HCT116 (cell line): ENCODE measurements around the gene FANCG. TPM values are rescaled to one million over a fixed set of nuclear protein-coding genes. Genes with fewer than 3 reads are reported as not detected.

Source experiments
- ATAC-seq: fragments of 200-7000 bp; cut with Tn5 transposase; 2 replicates; pipeline ENCODE4 v1.9.1; 2020; ENCODE audit warnings: mild to moderate bottlenecking, moderate library complexity
- BruUV-seq: library from RNA; stranded (reverse); fragments of 400-500 nt; replicated peaks from 2 replicates; lab custom pipeline; 2021; lab: Mats Ljungman, UMichigan
- CTCF ChIA-PET: fragments of 300-600 bp; sonication (Branson Sonifier 250); formaldehyde crosslinking; loops from one replicate; lab custom pipeline; 2021; ENCODE audit warnings: antibody characterized with exemption; lab: Charles Lee
- POLR2A ChIA-PET: fragments of 300-600, 350-600 bp; sonication (Branson Sonifier 250); formaldehyde crosslinking; loops from one replicate; lab custom pipeline; 2021; ENCODE audit warnings: antibody characterized with exemption; lab: Charles Lee
- RAD21 ChIA-PET, 2 experiments: fragments of 300-600 bp; sonication (Branson Sonifier 250); formaldehyde crosslinking; loops; one replicate each; lab custom pipeline; 2023; ENCODE audit warnings: low total read pairs in 2 of 2; ENCODE audit not compliant: uncharacterized antibody in 2 of 2, unreplicated experiment in 2 of 2, low non-redundant PET in 1 of 2; lab: Charles Lee
- DNase-seq: peaks from one replicate; pipeline ENCODE4 v3.0.0-alpha.2; 2010; ENCODE audit warnings: low read depth, low spot score
- H2AFZ ChIP-seq: fragments of 200-600 bp; shearing (Covaris generic), sonication (generic); 2 replicates; pipeline ENCODE4 v1.6.1; 2017; ENCODE audit warnings: low read depth, mixed run types, mixed read lengths, antibody characterized with exemption, low read length; ENCODE audit not compliant: poor library complexity, severe bottlenecking
- H3K27ac ChIP-seq: 2 replicates; pipeline ENCODE4 v1.5.1; 2012; ENCODE audit warnings: low read depth, low read length
- H3K27me3 ChIP-seq: fragments of 200-600 bp; sonication (generic); 2 replicates; pipeline ENCODE4 v1.6.1; 2016; ENCODE audit warnings: mixed run types, low read length, mixed read lengths; ENCODE audit not compliant: insufficient read depth
- H3K36me3 ChIP-seq, 2 experiments: fragments of 200-500 bp in 1 of 2; fragments of 200-600 bp in 1 of 2; sonication (Bioruptor generic) in 1 of 2; sonication (generic) in 1 of 2; 2 replicates each; pipeline versions ENCODE4 v1.5.1 to v1.6.1; 2014 to 2016; ENCODE audit warnings: low read length in 2 of 2, inconsistent platforms in 1 of 2, mixed read lengths in 1 of 2, mixed run types in 1 of 2; ENCODE audit not compliant: insufficient read depth in 2 of 2, control insufficient read depth in 1 of 2
- H3K4me1 ChIP-seq, 2 experiments: fragments of 200-600 bp in 1 of 2; sonication (generic) in 1 of 2; 2 replicates each; pipeline versions ENCODE4 v1.5.1 to v1.6.1; 2012 to 2017; ENCODE audit warnings: low read length in 2 of 2, inconsistent platforms in 1 of 2, mild to moderate bottlenecking in 1 of 2, mixed read lengths in 1 of 2, mixed run types in 1 of 2, moderate library complexity in 1 of 2; ENCODE audit not compliant: insufficient read depth in 2 of 2, control insufficient read depth in 1 of 2
- H3K4me2 ChIP-seq: fragments of 200-600 bp; sonication (generic); 2 replicates; pipeline ENCODE4 v1.6.1; 2017; ENCODE audit warnings: mixed run types, low read length, mixed read lengths
- H3K4me3 ChIP-seq, 2 experiments: fragments of 200-600 bp in 1 of 2; sonication (generic) in 1 of 2; replicated peaks in 1 of 2; 2 replicates each; pipeline ENCODE4 v1.5.1; 2011 to 2016; ENCODE audit warnings: low read length in 2 of 2, control low read depth in 1 of 2, low read depth in 1 of 2, mild to moderate bottlenecking in 1 of 2, mixed read lengths in 1 of 2, mixed run types in 1 of 2
- H3K79me2 ChIP-seq: fragments of 200-600 bp; sonication (generic); 2 replicates; pipeline ENCODE4 v1.6.1; 2017; ENCODE audit warnings: mild to moderate bottlenecking, mixed run types, low read length, moderate library complexity, mixed read lengths; ENCODE audit not compliant: insufficient read depth
- H3K9ac ChIP-seq: fragments of 200-600 bp; sonication (generic); 2 replicates; pipeline ENCODE4 v1.6.1; 2016; ENCODE audit warnings: low read length, mixed read lengths
- H3K9me2 ChIP-seq: fragments of 200-600 bp; sonication (generic), shearing (Covaris generic); 2 replicates; pipeline ENCODE4 v1.6.1; 2017; ENCODE audit warnings: mixed run types, mild to moderate bottlenecking, moderate library complexity; ENCODE audit not compliant: insufficient read depth
- H3K9me3 ChIP-seq, 2 experiments: fragments of 200-500 bp in 1 of 2; fragments of 200-600 bp in 1 of 2; sonication (Bioruptor generic) in 1 of 2; sonication (generic) in 1 of 2; 2 replicates each; pipeline ENCODE4 v1.6.1; 2014 to 2017; ENCODE audit warnings: low read length in 2 of 2, mixed read lengths in 2 of 2, inconsistent platforms in 1 of 2, low read depth in 1 of 2, mild to moderate bottlenecking in 1 of 2, mixed run types in 1 of 2, moderate library complexity in 1 of 2; ENCODE audit not compliant: control insufficient read depth in 1 of 2, insufficient read depth in 1 of 2
- H4K20me1 ChIP-seq: fragments of 200-600 bp; sonication (generic), shearing (Covaris generic); 2 replicates; pipeline ENCODE4 v1.6.1; 2017; ENCODE audit warnings: mixed run types, mild to moderate bottlenecking, moderate library complexity; ENCODE audit not compliant: insufficient read depth
- CTCF ChIP-seq, 3 experiments: fragments of 200-600 bp in 1 of 3; sonication (generic) in 1 of 3; IDR thresholded peaks in 2 of 3; conservative IDR thresholded peaks in 1 of 3; 2 replicates each; pipeline ENCODE4 v1.5.1; 2012 to 2017; ENCODE audit warnings: low read depth in 2 of 3, low read length in 2 of 3, antibody characterized with exemption in 1 of 3, borderline replicate concordance in 1 of 3, control low read depth in 1 of 3, mild to moderate bottlenecking in 1 of 3, mixed read lengths in 1 of 3, mixed run types in 1 of 3, moderate library complexity in 1 of 3; ENCODE audit not compliant: insufficient read depth in 1 of 3
- FOSL1 ChIP-seq: IDR thresholded peaks from 2 replicates; pipeline ENCODE4 v1.6.1; 2012; ENCODE audit warnings: low read depth
- MAX ChIP-seq: IDR thresholded peaks from 2 replicates; pipeline ENCODE4 v1.6.1; 2012
- SIN3A ChIP-seq: IDR thresholded peaks from 2 replicates; pipeline ENCODE4 v1.6.1; 2012; ENCODE audit warnings: low read depth
- intact Hi-C: fragments of 100-400 bp; cut with micrococcal nuclease; formaldehyde crosslinking; loops from 2 replicates; pipeline ENCODE4 v1.10.0; 2022
- total RNA-seq: library from RNA; stranded (reverse); gene quantifications from one replicate; pipeline ENCODE4 v1.2.1, GENCODE V29; 2021; ENCODE audit not compliant: unreplicated experiment

Gene FANCG
- total RNA-seq, 1 experiment from 2014 or later = 82.3 TPM

- Histone ChIP-seq H3K9me2 (no peaks in the 10 kb centered on the region), H3K79me2 (peaks cover 5% of the 10 kb centered on the region; the same call in 1 of the 2 replicates), H3K4me1 (no peaks in the 10 kb centered on the region), H3K9ac (no peak overlapping the region), H3K9me3 (no peaks in the 10 kb centered on the region), H3K36me3 (peaks cover 33 to 38% of the 10 kb centered on the region in 2 experiments), H3K4me2 (no peak overlapping the region), H3K4me3 (no peak overlapping the region), H2AFZ (no peak overlapping the region)
- intact Hi-C loops = loop anchor here (5.0 kb wide), 1 partner anchor 292 kb away; no protein-coding TSS in a partner anchor
- no TSS peak for BruUV-seq
- no peak for DNase-seq
- no peak for ATAC-seq
- CTCF ChIA-PET = no interaction called here
- TF ChIP-seq FOSL1 = no peak
- TF ChIP-seq SIN3A = no peak
- no peak for TF ChIP-seq CTCF (IDR thresholded peaks at IDR 0.05 in 2 of 3, conservative IDR thresholded peaks at IDR 0.05 in 1 of 3; ENCODE audit: borderline replicate concordance in 1 of 3, insufficient read depth in 1 of 3, low read depth in 2 of 3, low read length in 2 of 3)
- TF ChIP-seq MAX = no peak
- TF ChIP-seq, all 23 proteins: peak for 0
- ChIA-PET RAD21 (interaction anchor here in 1 of 2 experiments (0.6 kb wide), 1 partner anchor 23 kb away, joined by 3 read pairs; no protein-coding TSS in a partner anchor), POLR2A (no interaction called here)
- Histone ChIP-seq H3K27ac (no peak overlapping the region), H3K27me3 (no peaks in the 10 kb centered on the region), H4K20me1 (no peaks in the 10 kb centered on the region; the same call in 1 of the 2 replicates)
Observed at GRCh38 chr9:35054185-35054835, 25.4 kb downstream of the FANCG start.
